Stimulated activated CD4-positive, alpha-beta T cell treated with anti-CD3 and anti-CD28 coated beads, TNF-alpha, amount 100 ng/mL, for 1 hour (primary cell): ENCODE data around the gene RGS2.

Experiments used
- DNase-seq, 3 donors: peaks; one replicate each; pipeline ENCODE4 v3.0.0-alpha.2; 2020; ENCODE audit warnings: low read depth in 3 of 3, low spot score in 1 of 3

RGS2 gene

GRCh38 chr1:192808518-192809306 is at the start of gene RGS2:
Gene RGS2 (plus strand): TSS chr1:192809039. CDS start chr1:192809072, 33 bp downstream.
- peak; percentile 71 to 77 (median 77) for DNase-seq

- DNase-seq = no peak
Measured at GRCh38 chr1:192759104-192759503, 49.7 kb upstream of the RGS2 start.

GRCh38 chr1:192762265-192762664 is 46.6 kb upstream of the RGS2 start:
- DNase-seq = no peak

GRCh38 chr1:192763243-192763642 is 45.6 kb upstream of the RGS2 start:
- no peak for DNase-seq

- DNase-seq = no peak
Measured at GRCh38 chr1:192763756-192764155, 45.1 kb upstream of the RGS2 start.

- no peak for DNase-seq
Measured at GRCh38 chr1:192764675-192765074, 44.2 kb upstream of the RGS2 start.

- no peak for DNase-seq
Measured at GRCh38 chr1:192766009-192766625, 42.7 kb upstream of the RGS2 start.

- DNase-seq = no peak
Measured at GRCh38 chr1:192766876-192767275, 42.0 kb upstream of the RGS2 start.

GRCh38 chr1:192767798-192768197 is 41.0 kb upstream of the RGS2 start:
- DNase-seq = no peak

- no peak for DNase-seq
Measured at GRCh38 chr1:192768463-192768862, 40.4 kb upstream of the RGS2 start.

GRCh38 chr1:192771341-192771740 is 37.5 kb upstream of the RGS2 start:
- DNase-seq = no peak

GRCh38 chr1:192775631-192776030 is 33.2 kb upstream of the RGS2 start:
- no peak for DNase-seq

- no peak for DNase-seq
Measured at GRCh38 chr1:192776206-192776605, 32.6 kb upstream of the RGS2 start.

GRCh38 chr1:192776998-192777397 is 31.8 kb upstream of the RGS2 start:
- no peak for DNase-seq

- no peak for DNase-seq
Measured at GRCh38 chr1:192783791-192784190, 25.0 kb upstream of the RGS2 start.

GRCh38 chr1:192784397-192784796 is 24.4 kb upstream of the RGS2 start:
- DNase-seq = no peak

GRCh38 chr1:192786576-192786975 is 22.3 kb upstream of the RGS2 start:
- DNase-seq = no peak

- no peak for DNase-seq
Measured at GRCh38 chr1:192787914-192788585, 20.8 kb upstream of the RGS2 start.

GRCh38 chr1:192789871-192790270 is 19.0 kb upstream of the RGS2 start:
- no peak for DNase-seq

- DNase-seq = no peak
Measured at GRCh38 chr1:192792628-192793027, 16.2 kb upstream of the RGS2 start.

GRCh38 chr1:192793983-192794767 is 14.7 kb upstream of the RGS2 start:
- no peak for DNase-seq

- no peak for DNase-seq
Measured at GRCh38 chr1:192794768-192795035, 14.1 kb upstream of the RGS2 start.
